Ascending aorta (tissue), 2 donors: Measurements from ENCODE around the gene PDAP1. TPM values are rescaled to one million over a fixed set of nuclear protein-coding genes. Genes with fewer than 3 reads are reported as not detected.
A peak's percentile ranks its signal among the peaks of the same experiment; 100 is the strongest.
"Not testable (repeated sequence)": the region's sequence is repeated elsewhere in the genome, so short reads cannot be mapped to it uniquely, and the experiment has no call there.

Experiments used
- DNase-seq, 2 donors: peaks; one replicate each; pipeline ENCODE4 v3.0.0-alpha.2; 2019; ENCODE audit warnings: low spot score in 2 of 2
- H3K27ac ChIP-seq, 2 donors: fragments of 200-600 bp; sonication (generic); one replicate each; pipeline ENCODE4 v1.5.1; 2016 to 2017; ENCODE audit warnings: mild to moderate bottlenecking in 1 of 2
- H3K27me3 ChIP-seq: fragments of 200-600 bp; sonication (generic); one replicate; pipeline ENCODE4 v1.5.1; 2017
- H3K36me3 ChIP-seq, 2 donors: fragments of 200-600 bp; sonication (generic); one replicate each; pipeline ENCODE4 v1.5.1; 2016
- H3K4me1 ChIP-seq, 2 donors: fragments of 200-600 bp; sonication (generic); one replicate each; pipeline ENCODE4 v1.5.1; 2016 to 2017; ENCODE audit warnings: mild to moderate bottlenecking in 1 of 2
- H3K4me3 ChIP-seq, 2 donors: fragments of 200-600 bp; sonication (generic); one replicate each; pipeline ENCODE4 v1.5.1; 2016 to 2017; ENCODE audit warnings: mild to moderate bottlenecking in 1 of 2
- H3K9me3 ChIP-seq, 2 donors: fragments of 200-600 bp; sonication (generic); one replicate each; pipeline ENCODE4 v1.5.1; 2016
- CTCF ChIP-seq, 3 experiments: fragments of 200-600 bp in 2 of 3; fragments of 450-650 bp in 1 of 3; sonication (generic) in 2 of 3; IDR thresholded peaks; one replicate each; pipeline ENCODE4 v1.5.1; 2016 to 2019; ENCODE audit warnings: antibody characterized with exemption in 3 of 3, mild to moderate bottlenecking in 1 of 3, moderate library complexity in 1 of 3
- intact Hi-C: fragments of 100-400 bp; cut with DNase I; formaldehyde crosslinking; loops from one replicate; pipeline ENCODE4 v1.15.1; 2023
- total RNA-seq: library from RNA; depleted of rRNA; stranded (reverse); fragments of >200 nt; gene quantifications from one replicate; pipeline ENCODE4 v1.1.0, GENCODE V29; 2016

Gene PDAP1
- total RNA-seq, 1 donor from 2014 or later = 104 TPM

DNA sequence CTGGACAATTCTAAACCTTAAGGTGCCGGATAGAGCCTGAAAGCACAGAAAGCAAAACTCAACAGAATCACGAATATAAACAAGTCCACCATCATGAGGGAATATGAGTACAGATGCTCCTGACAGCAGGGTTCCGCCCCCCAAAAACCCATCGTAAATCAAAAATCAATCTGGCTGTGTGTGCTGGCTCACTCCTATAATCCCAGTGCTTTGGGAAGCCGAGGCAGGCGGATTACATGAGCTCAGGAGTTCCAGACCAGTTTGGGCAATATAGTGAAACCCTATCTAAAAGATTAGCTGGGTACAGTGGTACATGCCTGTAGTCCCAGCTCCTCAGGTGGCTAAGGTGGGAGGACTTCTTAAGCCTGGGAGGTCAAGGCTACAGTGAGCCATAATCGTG lies 12.6 kb upstream of the PDAP1 start:
- no peak overlapping the region for H3K27ac ChIP-seq
- TF ChIP-seq CTCF (IDR thresholded peaks at IDR 0.05) = no peak
- intact Hi-C loops = no loop called here
- DNase-seq = no peak
- H3K4me1 ChIP-seq = no peaks in the 10 kb centered on the region
- H3K27me3 ChIP-seq = no peaks in the 10 kb centered on the region
- no peak overlapping the region for H3K4me3 ChIP-seq
- no peaks in the 10 kb centered on the region for H3K9me3 ChIP-seq
- H3K36me3 ChIP-seq = peaks cover 73 to 74% of the 10 kb centered on the region in 2 donors

DNA sequence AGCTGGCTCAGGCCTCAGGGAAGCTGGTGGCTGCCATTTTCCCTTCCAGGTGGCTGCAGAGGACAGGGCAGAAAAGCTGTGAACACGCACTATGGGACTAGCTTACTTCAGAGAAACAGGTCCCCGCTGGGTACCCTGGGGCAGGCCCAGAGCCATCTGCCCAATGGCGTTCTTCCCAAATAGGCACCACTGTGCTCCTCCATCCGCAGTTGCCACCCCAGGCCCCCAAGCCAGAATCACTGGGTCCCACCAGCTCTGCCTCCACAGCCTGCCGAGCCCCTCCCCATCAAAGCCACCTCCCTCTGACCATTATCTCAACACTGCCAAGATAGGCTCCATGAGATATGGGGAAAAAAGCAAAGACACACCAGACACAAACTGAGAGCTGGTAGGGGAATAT lies 11.8 kb upstream of the PDAP1 start:
- H3K27me3 ChIP-seq = no peaks in the 10 kb centered on the region
- intact Hi-C loops = no loop called here
- no peaks in the 10 kb centered on the region for H3K9me3 ChIP-seq
- H3K4me1 ChIP-seq = no peaks in the 10 kb centered on the region
- H3K27ac ChIP-seq = no peak overlapping the region
- no peak for DNase-seq
- peaks cover 76 to 77% of the 10 kb centered on the region in 2 donors for H3K36me3 ChIP-seq
- no peak overlapping the region for H3K4me3 ChIP-seq
- TF ChIP-seq CTCF (IDR thresholded peaks at IDR 0.05) = no peak

- H3K27me3 ChIP-seq = no peaks in the 10 kb centered on the region
- no peak overlapping the region for H3K27ac ChIP-seq
- intact Hi-C loops = no loop called here
- no peak overlapping the region for H3K4me3 ChIP-seq
- TF ChIP-seq CTCF (IDR thresholded peaks at IDR 0.05) = no peak
- no peaks in the 10 kb centered on the region for H3K4me1 ChIP-seq
- H3K9me3 ChIP-seq = no peaks in the 10 kb centered on the region
- DNase-seq = no peak
- peaks cover 74 to 77% of the 10 kb centered on the region in 2 donors for H3K36me3 ChIP-seq
Observed at GRCh38 chr7:99419323-99420021, 11.1 kb upstream of the PDAP1 start.

- Histone ChIP-seq H3K9me3 (no peaks in the 10 kb centered on the region), H3K27ac (no peak overlapping the region), H3K36me3 (peaks cover 75 to 77% of the 10 kb centered on the region in 2 donors), H3K4me1 (no peaks in the 10 kb centered on the region), H3K27me3 (no peaks in the 10 kb centered on the region), H3K4me3 (no peak overlapping the region)
- no peak for DNase-seq
- no peak for TF ChIP-seq CTCF (IDR thresholded peaks at IDR 0.05)
- intact Hi-C loops = no loop called here
Observed at GRCh38 chr7:99418260-99418659, 9.9 kb upstream of the PDAP1 start.

DNA sequence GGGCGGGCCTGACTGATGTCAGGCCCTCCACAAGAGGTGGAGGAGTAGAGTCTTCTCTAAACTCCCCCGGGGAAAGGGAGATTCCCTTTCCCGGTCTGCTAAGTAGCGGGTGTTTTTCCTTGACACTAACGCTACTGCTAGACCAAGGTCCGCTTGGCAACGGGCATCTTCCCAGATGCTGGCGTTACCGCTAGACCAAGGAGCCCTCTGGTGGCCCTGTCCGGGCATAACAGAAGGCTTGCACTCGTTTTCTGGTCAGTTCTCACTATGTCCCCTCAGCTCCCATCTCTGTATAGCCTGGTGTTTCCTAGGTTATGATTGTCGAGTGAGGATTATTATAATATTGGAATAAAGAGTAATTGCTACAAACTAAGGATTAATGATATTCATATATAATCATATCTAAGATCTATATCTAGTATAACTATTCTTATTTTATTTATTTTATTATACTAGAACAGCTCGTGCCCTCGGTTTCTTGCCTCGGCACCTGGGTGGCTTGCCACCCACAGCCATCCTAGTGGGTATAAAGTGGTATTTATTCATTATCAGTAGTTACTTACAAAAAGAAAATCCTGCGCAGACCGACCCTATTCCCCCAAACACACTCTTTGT lies 7.2 kb upstream of the PDAP1 start:
- H3K4me1 ChIP-seq, H3K9me3 ChIP-seq, H3K27ac ChIP-seq, H3K27me3 ChIP-seq, intact Hi-C loops, H3K4me3 ChIP-seq: not testable (repeated sequence)
- peak; percentile 46 to 69 (median 55) for TF ChIP-seq CTCF (IDR thresholded peaks at IDR 0.05)
- DNase-seq = peak in 1 of 2 donors; percentile 83
- H3K36me3 ChIP-seq = peaks cover 90 to 100% of the 10 kb centered on the region in 2 donors
